Measurements from ENCODE around the gene TBC1D10A.

DNA sequence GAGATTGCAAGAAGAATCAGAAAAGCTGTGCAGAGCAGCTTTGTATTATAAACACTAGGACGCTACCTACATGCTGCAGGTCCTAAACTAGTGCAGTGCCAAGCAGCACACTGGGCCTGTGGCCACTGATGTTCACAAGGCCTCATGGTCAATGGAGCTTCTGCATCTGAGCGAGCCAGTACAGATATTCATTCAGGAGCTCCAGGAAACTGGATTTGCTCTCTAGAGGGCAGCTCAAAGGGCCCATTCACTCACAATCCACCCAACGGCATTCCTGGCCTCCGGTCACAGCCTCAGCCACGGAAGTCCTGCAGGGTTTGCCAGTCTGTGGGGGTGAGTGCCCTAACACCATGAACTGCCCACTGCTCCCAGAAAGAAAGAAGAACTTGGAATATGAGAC, 5.8 kb upstream of the TBC1D10A start:
- TF ChIP-seq CTCF (optimal IDR thresholded peaks at IDR 0.05 in 1 of 3, IDR thresholded peaks at IDR 0.05 in 1 of 3, conservative IDR thresholded peaks at IDR 0.05 in 1 of 3; ENCODE audit: extremely low read depth in 1 of 3, insufficient read depth in 2 of 3, low read length in 3 of 3) (no peak), EZH2 (IDR thresholded peaks at IDR 0.05; ENCODE audit: low read length) (no peak)

All from keratinocyte (primary cell).